GM19193 (cell line): Measurements from ENCODE around the gene ZFR2.

Experiments used
- POLR2A ChIP-seq: IDR thresholded peaks from 4 replicates; pipeline ENCODE4 v1.6.1; 2011; ENCODE audit not compliant: insufficient read depth, insufficient read length; ENCODE audit errors: extremely low read depth

Gene ZFR2

DNA sequence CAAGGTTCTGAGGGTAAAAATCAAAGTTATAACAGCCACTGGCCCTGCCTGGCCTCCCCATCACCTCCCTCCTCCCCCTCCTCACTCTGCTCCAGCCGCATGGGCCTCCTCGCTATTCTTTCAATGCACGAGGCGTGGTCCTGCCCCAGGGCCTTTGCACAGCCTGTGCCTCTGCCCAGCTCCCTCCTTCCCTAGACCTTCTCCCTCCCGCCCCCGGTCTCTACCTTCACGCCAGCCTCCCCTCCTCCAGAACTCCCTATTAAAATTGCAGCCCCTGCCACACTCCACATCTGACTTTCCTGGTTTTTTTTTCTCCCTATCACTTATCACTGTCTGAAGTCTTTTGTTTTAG lies 100.1 kb downstream of the ZFR2 start:
- no peak for TF ChIP-seq POLR2A

DNA sequence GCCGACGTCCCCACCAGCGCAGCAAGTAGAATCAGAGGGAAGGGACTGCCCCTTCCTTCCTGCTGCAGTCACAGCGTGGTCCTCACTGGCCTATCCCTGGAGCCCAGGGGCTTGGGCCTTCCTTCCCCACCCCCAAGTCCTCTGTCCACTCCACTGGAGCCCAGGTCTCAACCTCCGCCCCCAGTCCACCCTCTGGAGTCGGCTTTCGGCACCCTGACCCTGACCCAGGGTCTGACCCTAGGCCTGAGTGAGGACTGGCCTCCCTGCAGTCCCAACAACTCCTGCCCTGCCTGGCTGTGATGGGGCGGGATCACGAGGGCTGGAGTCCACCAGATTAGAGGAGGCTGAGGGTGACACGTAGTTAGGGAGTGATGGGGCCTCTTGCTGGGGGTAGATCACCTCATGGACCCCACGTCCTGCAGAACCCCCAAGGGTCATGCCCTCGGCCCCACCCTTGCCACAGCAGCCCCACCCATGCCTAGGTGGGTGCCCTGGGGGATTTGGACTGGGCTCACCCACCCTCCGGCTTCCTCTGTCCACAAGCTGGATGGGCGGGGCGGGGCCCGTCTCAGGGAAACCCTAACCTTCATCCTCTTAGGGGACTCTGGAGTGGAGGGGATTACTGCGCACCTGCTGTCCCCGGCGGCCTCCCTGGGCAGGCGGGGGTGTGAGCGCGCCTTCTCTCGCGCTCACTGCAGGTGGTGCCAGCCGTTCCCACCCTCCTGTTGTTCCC lies 100.7 kb downstream of the ZFR2 start:
- no peak for TF ChIP-seq POLR2A

DNA sequence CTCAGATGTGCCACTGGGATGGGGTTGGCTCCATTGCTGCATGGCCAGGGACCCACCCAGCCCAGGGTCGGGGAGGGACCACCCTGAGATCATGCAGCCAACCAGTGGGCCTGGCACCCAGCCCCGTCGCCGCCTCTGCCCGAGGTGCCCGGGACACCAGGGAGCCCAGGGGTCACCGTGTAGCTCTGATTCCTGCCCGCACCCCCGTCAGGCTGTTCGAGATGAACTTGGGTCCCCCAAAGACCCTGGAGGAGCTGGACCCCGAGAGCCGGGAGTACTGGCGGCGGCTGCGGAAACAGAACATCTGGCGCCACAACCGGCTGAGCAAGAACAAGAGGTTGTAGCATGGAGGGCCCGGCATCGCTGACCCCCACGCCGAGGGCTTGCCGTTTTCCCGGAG lies 101.8 kb downstream of the ZFR2 start:
- no peak for TF ChIP-seq POLR2A

DNA sequence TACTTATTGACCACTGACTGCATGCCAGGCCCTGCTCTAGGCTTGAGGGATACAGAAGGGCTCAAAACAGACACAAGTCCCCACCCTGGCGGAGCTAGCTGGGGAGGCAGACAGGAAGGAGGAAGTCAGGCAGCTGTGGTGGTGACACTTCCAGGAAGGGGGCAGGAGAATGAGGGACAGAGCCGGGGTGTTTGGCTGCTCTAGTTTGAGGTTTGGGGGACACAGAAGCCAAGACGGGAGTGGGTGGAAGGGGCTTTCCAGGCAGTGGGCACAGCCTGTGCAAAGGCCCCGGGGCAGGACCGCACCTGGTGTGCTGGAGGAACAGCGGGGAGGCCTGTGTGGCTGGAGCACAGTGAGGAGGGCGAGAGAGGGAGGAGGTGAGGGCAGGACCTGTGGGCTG lies 102.3 kb downstream of the ZFR2 start:
- TF ChIP-seq POLR2A: no peak

DNA sequence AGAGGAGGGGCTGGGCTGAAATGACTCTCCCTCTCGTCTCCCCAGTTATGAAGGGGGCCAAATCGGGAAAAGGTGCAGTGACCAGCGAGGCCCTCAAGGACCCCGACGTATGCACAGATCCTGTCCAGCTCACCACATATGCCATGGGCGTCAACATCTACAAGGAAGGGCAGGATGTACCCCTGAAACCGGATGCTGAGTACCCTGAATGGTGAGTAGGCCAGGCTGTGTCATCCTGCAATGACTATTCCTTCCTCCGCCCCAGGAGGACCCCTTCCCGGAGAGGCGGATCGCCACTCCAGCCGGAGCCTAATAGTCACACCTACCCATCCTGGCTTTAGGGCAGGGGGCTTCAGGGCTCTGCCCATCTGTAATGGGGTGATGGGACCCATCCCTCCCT lies 103.7 kb downstream of the ZFR2 start:
- no peak for TF ChIP-seq POLR2A

DNA sequence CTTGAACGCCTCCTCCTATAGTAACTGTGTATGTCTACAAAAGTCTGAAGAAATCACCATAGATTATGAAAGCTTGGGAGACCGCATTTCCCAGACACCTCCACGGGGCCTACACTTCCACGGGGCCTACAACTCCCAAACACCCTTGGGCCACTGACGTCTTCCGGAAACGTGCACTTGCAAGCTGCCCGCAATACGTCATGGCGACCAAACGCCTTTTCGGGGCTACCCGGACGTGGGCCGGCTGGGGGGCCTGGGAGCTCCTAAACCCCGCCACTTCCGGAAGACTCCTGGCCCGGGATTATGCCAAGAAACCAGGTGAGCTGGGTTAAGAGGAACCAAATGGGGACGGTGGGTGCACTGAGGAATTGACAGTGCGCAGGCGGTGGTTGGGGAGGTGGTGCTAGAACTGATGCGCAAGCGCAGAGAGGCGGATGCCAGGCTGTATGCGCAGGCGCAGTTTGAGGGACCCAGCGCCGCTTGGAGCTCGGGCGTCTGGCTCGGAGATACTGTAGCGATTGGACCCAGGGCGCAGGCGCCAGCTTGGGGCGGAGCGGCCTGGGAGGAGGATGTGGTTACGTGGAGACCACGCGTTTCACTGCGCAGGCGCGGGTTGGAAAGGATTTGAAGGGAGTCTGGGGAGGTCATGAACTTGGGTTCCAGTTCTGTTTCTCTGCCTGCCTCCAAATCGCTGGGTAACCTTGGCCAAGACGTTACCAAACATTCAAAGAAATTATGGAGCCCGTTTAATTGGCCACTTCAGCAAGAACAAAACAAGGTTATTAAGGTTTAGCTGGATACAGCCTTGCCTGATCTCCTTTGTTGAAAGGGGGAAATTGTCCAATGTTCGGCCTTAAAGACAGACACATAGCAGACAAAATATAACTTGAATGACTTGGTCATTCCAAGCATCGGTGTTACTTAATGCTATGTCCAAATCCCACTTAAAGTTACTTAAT lies 106.1 kb downstream of the ZFR2 start, which contains the start of gene MRPL54:
Gene MRPL54 (plus strand): TSS at position 182 of the 959 bp plus-strand sequence. CDS start 19 bp downstream, at position 201.
- TF ChIP-seq POLR2A: peak; percentile 95

DNA sequence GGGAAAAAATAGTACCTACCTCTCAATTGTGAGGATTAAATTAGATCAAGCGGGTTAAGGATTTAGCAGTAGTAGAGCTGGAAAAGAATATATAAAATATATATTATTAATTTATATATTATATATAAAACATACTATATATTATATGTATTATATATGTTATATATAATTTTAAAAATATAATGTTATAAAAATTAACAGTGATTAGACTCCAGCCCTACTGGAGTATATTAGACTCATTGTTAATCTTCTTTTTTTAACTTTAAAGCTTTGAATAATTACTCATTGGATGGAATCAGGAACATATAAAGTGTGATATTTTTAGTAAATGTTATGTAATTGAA lies 106.7 kb downstream of the ZFR2 start:
- no peak for TF ChIP-seq POLR2A

DNA sequence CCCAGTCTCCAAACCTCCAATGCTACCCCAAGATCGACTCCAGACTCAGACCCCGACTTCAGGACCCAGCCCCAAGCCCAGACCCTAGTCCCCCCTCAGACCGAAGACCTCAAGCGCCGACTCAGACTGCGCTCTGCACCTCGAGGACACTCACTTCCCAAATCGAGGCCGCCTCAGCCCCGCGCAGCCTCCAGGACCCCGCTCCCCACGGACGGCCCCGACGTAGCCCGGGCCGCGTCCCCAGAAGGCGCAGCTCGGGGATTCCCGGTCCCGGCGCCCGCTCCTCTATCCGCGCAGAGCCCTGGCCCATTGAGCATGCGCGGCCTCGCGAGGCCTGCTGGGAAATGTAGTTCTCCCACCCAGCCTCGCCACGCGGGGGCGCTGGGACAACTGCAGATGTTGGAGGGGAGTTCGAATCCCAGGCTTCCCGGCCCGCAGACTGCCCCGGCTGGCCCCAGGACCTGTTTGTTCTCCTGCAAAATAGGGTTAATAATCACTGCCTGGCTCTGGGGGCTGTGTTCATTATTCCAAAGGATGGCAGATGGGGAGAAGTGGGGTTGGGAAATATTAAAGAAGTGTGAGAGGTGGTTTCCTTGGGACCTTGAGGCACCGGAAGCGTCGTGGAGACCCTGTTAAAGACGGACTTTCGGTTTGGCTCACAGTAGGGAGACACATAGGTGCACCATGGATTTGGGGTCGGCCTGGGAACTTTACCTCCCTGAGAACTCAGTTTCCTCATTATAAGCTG lies 107.3 kb downstream of the ZFR2 start, which contains the start of gene APBA3:
Gene APBA3 (minus strand): TSS at position 311 of the 748 bp plus-strand sequence. CDS start 1,428 bp downstream, outside the sequence.
- TF ChIP-seq POLR2A: peak; percentile 94

DNA sequence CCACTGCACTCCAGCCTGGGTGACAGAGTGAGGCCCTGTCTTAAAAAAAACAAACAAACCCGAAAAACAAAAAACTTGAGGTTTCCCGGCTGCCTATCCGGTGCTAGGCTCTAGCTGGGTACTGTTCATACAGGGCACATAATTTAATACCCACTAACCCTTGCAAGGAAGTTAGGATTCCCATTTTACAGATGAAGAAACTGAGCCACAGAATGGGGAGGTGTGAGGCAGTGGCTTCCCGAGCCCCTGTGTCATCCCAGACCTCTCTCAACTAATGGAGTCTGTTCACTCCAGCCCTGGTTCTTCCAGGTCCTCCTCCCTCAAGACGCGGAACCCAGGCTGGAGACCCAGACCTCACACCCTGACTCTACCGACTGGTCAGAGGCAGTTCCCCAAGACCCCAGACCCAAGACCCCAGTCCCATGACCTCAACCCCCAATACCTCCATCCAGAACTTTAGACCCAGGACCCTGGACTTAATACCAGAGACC lies 107.9 kb downstream of the ZFR2 start:
- no peak for TF ChIP-seq POLR2A

DNA sequence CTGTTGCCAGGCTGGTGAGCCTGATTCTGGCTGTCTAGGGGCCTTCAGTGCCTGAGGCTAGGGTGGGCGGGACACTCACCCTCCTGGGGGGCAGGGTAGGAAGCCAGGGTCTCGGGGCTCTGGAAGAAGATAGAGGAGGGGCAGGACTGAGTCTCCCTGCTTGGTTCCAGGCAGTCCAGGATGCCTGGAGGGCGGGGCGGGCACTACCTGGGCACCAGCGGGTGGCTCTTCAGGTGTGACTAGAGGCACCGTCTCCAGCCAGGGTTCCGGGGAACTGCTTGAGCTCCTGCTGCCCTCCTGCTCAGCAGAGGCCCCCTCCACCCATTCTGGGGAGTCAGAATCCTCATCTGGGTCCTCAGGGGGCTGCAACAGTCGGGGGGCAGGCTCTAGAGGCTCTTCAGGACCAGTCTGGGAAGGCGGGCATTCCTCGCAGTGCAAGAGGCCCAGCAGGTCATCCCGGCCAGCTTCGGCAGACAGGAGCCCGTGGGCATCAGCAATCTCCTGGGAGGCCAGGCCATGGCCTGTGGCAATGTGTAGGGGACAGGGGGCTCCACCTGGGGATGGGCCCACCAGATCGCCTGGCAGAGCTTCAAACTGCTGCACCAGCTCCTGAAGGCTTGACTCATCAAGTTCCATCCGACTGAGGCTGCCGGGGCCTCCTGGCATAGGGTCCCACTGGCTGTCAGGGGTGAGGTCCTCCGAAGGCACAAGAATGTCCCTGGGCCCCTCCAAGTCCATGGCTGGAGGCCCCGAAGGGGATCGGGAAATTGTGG lies 109.2 kb downstream of the ZFR2 start:
- TF ChIP-seq POLR2A: no peak
